Cardiac muscle cell (in vitro differentiated cells and primary cell): ENCODE results near the gene JMJD8. TPM values are rescaled to one million over a fixed set of nuclear protein-coding genes. Genes with fewer than 3 reads are reported as not detected.

ENCODE experiments used
- DNase-seq, 2 donors: peaks; one replicate each; pipeline versions ENCODE4 v3.0.0 to v3.0.0-alpha.2; 2010 to 2017; ENCODE audit warnings: low read depth in 1 of 2, low spot score in 1 of 2
- H3K27ac ChIP-seq: fragments of 200-600 bp; sonication (generic); 2 replicates; pipeline ENCODE4 v1.5.1; 2016
- H3K27me3 ChIP-seq: fragments of 200-600 bp; sonication (generic); 2 replicates; pipeline ENCODE4 v1.6.0; 2016; ENCODE audit warnings: control low read depth
- H3K36me3 ChIP-seq: fragments of 200-600 bp; sonication (generic); 2 replicates; pipeline ENCODE4 v1.5.1; 2016; ENCODE audit warnings: control low read depth
- H3K4me1 ChIP-seq: fragments of 200-600 bp; sonication (generic); 2 replicates; pipeline ENCODE4 v1.8.1; 2017; ENCODE audit warnings: low read depth, mild to moderate bottlenecking, mixed run types
- H3K4me3 ChIP-seq: fragments of 200-600 bp; sonication (generic); 2 replicates; pipeline ENCODE4 v1.5.1; 2016; ENCODE audit warnings: mild to moderate bottlenecking
- H3K9me3 ChIP-seq: fragments of 200-600 bp; sonication (generic); 2 replicates; pipeline ENCODE4 v1.5.1; 2017; ENCODE audit warnings: low read depth, mild to moderate bottlenecking, control low read depth
- polyA plus RNA-seq: library from polyadenylated mRNA; unstranded; fragments of >200 nt; fragmentation: Nextera tagmentation; extraction: Ambion mirVana; gene quantifications from 2 replicates; pipeline ENCODE4 v1.2.1, GENCODE V29; 2016
- total RNA-seq: library from RNA; depleted of rRNA; stranded (reverse); fragments of >200 nt; gene quantifications from 2 replicates; pipeline ENCODE4 v1.2.3, GENCODE V29; 2016
- TF ChIP-seq, protein P1 (sequence below): IDR thresholded peaks from 2 replicates; pipeline ENCODE4 v1.5.1; 2012; ENCODE audit warnings: low read depth, mild to moderate bottlenecking, low read length

JMJD8 gene
- total and polyA plus RNA-seq, 2 experiments from 2014 or later, result 105 to 118 TPM

DNA sequence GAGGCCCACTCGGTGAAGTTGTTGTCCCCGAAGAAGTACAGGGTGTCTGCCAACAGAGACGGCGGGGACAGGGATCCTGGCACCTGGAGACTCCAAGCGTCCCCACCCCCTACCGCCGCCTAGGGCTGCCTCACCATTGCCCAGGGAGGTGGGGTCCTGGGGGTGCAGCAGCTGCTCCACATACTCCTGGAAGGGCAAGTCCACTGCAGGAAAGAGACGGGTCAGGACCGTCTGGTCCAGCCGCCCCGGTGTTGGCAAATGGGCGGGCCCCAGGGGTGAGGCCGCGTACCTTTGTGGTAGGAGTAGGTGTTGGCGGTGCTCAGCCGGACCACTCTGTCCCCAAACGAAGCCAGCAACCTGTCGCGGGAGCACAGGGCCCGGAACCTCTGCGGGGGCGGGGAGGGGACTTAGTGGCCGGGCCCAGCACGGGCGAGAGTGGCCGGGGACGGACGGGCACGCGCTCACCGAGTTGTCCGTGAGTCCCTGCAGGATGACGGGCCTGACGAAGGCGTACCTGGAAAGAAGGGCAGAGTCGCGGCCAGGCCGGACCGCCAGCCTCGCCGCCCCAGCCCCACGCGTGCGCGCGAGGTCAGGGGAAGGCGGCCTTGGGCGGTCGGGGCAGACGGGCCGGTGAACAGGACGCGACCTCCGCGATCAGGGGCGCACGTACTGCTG lies 601 bp downstream of the JMJD8 start:
- Histone ChIP-seq H3K9me3 (no peaks in the 10 kb centered on the region), H3K4me3 (peak overlapping the region; percentile 71), H3K27ac (peak overlapping the region; percentile 71), H3K36me3 (peaks cover 32% of the 10 kb centered on the region), H3K27me3 (no peaks in the 10 kb centered on the region), H3K4me1 (peaks cover 13% of the 10 kb centered on the region)
- TF ChIP-seq, protein P1, sequence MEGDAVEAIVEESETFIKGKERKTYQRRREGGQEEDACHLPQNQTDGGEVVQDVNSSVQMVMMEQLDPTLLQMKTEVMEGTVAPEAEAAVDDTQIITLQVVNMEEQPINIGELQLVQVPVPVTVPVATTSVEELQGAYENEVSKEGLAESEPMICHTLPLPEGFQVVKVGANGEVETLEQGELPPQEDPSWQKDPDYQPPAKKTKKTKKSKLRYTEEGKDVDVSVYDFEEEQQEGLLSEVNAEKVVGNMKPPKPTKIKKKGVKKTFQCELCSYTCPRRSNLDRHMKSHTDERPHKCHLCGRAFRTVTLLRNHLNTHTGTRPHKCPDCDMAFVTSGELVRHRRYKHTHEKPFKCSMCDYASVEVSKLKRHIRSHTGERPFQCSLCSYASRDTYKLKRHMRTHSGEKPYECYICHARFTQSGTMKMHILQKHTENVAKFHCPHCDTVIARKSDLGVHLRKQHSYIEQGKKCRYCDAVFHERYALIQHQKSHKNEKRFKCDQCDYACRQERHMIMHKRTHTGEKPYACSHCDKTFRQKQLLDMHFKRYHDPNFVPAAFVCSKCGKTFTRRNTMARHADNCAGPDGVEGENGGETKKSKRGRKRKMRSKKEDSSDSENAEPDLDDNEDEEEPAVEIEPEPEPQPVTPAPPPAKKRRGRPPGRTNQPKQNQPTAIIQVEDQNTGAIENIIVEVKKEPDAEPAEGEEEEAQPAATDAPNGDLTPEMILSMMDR, result no peak
- DNase-seq, result no peak

DNA sequence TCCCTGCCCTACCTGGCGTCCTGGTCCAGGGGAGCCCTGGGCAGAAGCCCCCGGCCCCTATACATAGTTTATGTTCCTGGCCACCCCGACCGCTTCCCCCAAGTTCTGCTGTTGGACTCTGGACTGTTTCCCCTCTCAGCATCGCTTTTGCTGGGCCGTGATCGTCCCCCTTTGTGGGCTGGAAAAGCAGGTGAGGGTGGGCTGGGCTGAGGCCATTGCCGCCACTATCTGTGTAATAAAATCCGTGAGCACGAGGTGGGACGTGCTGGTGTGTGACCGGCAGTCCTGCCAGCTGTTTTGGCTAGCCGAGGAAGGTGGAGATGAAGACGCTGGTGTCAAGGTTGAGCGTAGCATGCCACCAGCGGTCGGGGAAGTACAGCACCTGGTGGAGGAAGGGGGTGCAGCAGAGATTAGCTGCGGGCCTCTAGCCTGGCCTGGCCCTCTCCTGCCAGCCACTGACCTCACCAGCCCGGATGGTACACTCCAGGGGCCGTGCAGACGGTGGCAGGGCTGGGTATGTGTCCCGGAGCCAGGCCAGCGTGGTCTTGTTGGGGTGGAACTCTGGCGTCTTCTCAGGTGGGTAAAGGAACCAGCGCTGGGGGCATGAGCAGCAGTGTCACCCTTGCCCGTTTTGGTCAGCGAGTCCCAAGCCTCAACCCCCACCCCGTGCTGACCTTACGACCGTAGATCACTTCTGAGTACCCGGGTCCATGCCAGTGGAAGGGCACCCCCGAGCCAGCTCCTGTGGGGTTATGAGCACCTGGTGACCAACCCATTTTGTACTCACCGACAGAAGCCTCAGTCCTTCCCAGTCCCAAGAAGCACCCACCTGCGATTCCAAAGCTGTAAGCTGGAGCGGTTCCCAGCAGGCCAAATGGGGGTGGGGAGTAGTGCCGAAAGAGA lies 1.4 kb downstream of the JMJD8 start:
- Histone ChIP-seq H3K27ac (peak overlapping the region; percentile 7), H3K4me1 (peaks cover 13% of the 10 kb centered on the region), H3K27me3 (no peaks in the 10 kb centered on the region), H3K4me3 (no peak overlapping the region), H3K9me3 (no peaks in the 10 kb centered on the region), H3K36me3 (peaks cover 32% of the 10 kb centered on the region)
- DNase-seq, result no peak
- TF ChIP-seq, protein P1, result no peak

DNA sequence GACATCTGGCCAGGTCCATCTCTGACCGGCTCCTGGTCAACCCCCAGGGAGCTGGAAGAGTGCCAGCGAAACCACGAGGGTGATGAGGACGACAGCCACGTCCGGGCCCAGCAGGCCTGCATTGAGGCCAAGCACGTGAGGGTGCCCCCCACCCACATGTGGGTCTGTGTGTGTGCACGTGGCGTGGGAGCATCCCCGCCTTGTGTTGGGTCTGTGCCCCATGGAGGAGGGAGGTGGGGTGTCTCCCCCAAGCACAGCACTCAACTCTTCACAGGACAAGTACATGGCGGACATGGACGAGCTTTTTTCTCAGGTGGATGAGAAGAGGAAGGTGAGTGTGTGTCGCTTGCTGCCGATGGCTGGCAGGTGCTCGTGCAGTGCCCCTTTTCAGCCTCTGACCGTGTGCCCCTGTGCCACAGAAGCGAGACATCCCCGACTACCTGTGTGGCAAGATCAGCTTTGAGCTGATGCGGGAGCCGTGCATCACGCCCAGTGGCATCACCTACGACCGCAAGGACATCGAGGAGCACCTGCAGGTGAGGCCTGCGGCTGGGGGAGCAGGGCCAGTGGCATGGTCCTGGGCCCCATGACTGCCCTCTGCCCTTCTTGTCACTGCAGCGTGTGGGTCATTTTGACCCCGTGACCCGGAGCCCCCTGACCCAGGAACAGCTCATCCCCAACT lies 2.2 kb downstream of the JMJD8 start:
- no peaks in the 10 kb centered on the region for H3K27me3 ChIP-seq
- peaks cover 13% of the 10 kb centered on the region for H3K4me1 ChIP-seq
- TF ChIP-seq, protein P1, result no peak
- H3K9me3 ChIP-seq, result no peaks in the 10 kb centered on the region
- no peak overlapping the region for H3K4me3 ChIP-seq
- peak in 1 of 2 donors; percentile 43 for DNase-seq
- H3K36me3 ChIP-seq, result peaks cover 29% of the 10 kb centered on the region
- H3K27ac ChIP-seq, result no peak overlapping the region

DNA sequence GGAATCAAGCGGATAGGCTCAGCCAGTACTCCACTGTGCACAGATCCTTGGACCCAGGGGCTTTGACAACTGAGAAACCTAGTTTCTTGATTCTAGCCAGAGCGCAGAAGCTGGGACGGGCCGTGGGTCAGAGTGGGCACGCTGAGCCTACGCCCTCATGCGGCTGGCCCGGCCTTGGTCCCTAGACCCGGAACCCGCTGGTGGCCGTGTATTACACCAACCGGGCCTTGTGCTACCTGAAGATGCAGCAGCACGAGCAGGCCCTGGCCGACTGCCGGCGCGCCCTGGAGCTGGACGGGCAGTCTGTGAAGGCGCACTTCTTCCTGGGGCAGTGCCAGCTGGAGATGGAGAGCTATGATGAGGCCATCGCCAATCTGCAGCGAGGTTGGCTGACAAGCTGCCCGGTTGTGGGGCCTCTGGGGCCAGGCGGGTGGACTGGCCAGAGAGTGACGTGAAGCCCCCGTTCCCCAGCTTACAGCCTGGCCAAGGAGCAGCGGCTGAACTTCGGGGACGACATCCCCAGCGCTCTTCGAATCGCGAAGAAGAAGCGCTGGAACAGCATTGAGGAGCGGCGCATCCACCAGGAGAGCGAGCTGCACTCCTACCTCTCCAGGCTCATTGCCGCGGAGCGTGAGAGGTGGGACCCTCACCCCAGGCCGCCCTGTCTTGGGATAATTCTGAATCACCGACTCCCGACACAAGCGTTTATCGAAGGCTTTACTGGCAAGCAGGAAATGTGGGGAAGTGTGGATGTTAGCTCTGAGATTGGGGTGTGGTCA lies 3.0 kb downstream of the JMJD8 start:
- Histone ChIP-seq H3K36me3 (peaks cover 24% of the 10 kb centered on the region), H3K9me3 (no peaks in the 10 kb centered on the region), H3K27ac (peak overlapping the region; percentile 92), H3K4me3 (peak overlapping the region; percentile 95), H3K4me1 (peaks cover 13% of the 10 kb centered on the region), H3K27me3 (no peaks in the 10 kb centered on the region)
- peak; percentile 40 to 63 for DNase-seq
- TF ChIP-seq, protein P1, result peak; percentile 18

DNA sequence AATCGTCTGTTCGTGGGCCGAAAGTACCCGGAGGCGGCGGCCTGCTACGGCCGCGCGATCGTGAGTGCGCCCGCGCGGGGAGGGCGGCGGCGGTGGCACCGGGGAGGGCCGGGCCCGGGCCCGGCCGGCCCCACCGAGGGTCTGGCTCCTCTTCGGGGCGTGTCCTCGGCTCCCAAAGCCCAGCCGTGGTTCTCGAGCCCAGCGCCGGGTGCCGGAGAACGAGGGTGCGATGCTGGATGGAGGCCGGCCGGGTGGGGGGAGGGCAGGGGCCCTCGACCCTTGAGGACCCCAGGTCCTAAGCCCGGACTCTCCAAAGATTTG lies 3.5 kb downstream of the JMJD8 start:
- H3K27me3 ChIP-seq, result no peaks in the 10 kb centered on the region
- no peaks in the 10 kb centered on the region for H3K9me3 ChIP-seq
- H3K4me3 ChIP-seq, result peak overlapping the region; percentile 95
- TF ChIP-seq, protein P1, result no peak
- H3K4me1 ChIP-seq, result peaks cover 13% of the 10 kb centered on the region
- no peak for DNase-seq
- peak overlapping the region; percentile 92 for H3K27ac ChIP-seq
- peaks cover 24% of the 10 kb centered on the region for H3K36me3 ChIP-seq
